A549 (cell line): ENCODE results near the gene RCAN3. TPM values are rescaled to one million over a fixed set of nuclear protein-coding genes. Genes with fewer than 3 reads are reported as not detected.
A peak's percentile ranks its signal among the peaks of the same experiment; 100 is the strongest.
"Not testable (repeated sequence)": the region's sequence is repeated elsewhere in the genome, so short reads cannot be mapped to it uniquely, and the experiment has no call there.

Source experiments
- ATAC-seq, 2 experiments: fragments of 200-7000 bp in 1 of 2; fragments of >200 bp in 1 of 2; cut with Nextera tagmentation in 1 of 2; cut with Tn5 transposase in 1 of 2; 3 replicates each; pipeline versions ENCODE4 v1.8.0 to v1.9.1; 2018 to 2020; ENCODE audit warnings: mild to moderate bottlenecking in 1 of 2, moderate library complexity in 1 of 2
- CTCF ChIA-PET: fragments of 300-600 bp; sonication (Branson Sonifier 250); formaldehyde crosslinking; extraction: SDS; loops from one replicate; lab custom pipeline; 2021; ENCODE audit warnings: antibody characterized with exemption, inconsistent platforms; lab: Yijun Ruan, JAX
- POLR2A ChIA-PET: fragments of 350-600 bp; formaldehyde crosslinking; extraction: SDS; loops from one replicate; lab custom pipeline; 2021; ENCODE audit warnings: antibody characterized with exemption, inconsistent platforms; lab: Yijun Ruan, JAX
- DNase-seq, 2 experiments: peaks; one replicate each; pipeline versions ENCODE4 v3.0.0 to v3.0.0-alpha.2; 2011 to 2016; ENCODE audit warnings: low read depth in 1 of 2, low spot score in 1 of 2
- FAIRE-seq: peaks from 2 replicates; lab custom pipeline; 2011; peaks lifted over from hg19 to GRCh38; lab: Jason Lieb, UNC
- H3K27ac ChIP-seq, 2 experiments: fragments of >200 bp; sonication (Bioruptor Twin); formaldehyde crosslinking; 3 replicates each; pipeline ENCODE4 v1.5.1; 2016 to 2017
- H3K4me1 ChIP-seq: fragments of >200 bp; sonication (Bioruptor Twin); formaldehyde crosslinking; 3 replicates; pipeline ENCODE4 v1.6.1; 2016
- H3K4me2 ChIP-seq: fragments of >200 bp; sonication (Bioruptor Twin); formaldehyde crosslinking; 3 replicates; pipeline ENCODE4 v1.6.1; 2016
- H3K4me3 ChIP-seq: fragments of >200 bp; sonication (Bioruptor Twin); formaldehyde crosslinking; 3 replicates; pipeline ENCODE4 v1.5.1; 2016
- H3K9me3 ChIP-seq: fragments of >200 bp; sonication (Bioruptor Twin); formaldehyde crosslinking; 3 replicates; pipeline ENCODE4 v1.6.1; 2016
- BHLHE40 ChIP-seq: IDR thresholded peaks from 2 replicates; pipeline ENCODE4 v1.6.1; 2012; ENCODE audit warnings: low read depth, low read length, inconsistent platforms
- ESRRA ChIP-seq: fragments of 150-350 bp; IDR thresholded peaks from 2 replicates; pipeline ENCODE4 v1.6.1; 2014; ENCODE audit warnings: mild to moderate bottlenecking, low read length, borderline replicate concordance
- GATA3 ChIP-seq: IDR thresholded peaks from 2 replicates; pipeline ENCODE4 v1.6.1; 2012; ENCODE audit warnings: borderline replicate concordance
- HOXA7 ChIP-seq: fragments of 250-450 bp; sonication (Bioruptor Pico); IDR thresholded peaks from 2 replicates; pipeline ENCODE4 v1.5.0; 2020; ENCODE audit warnings: mild to moderate bottlenecking, moderate library complexity
- JUNB ChIP-seq: fragments of >200 bp; sonication (Bioruptor Twin); formaldehyde crosslinking; IDR thresholded peaks from 2 replicates; pipeline ENCODE4 v1.6.1; 2016
- KDM5A ChIP-seq: fragments of 200-600 bp; sonication (generic); IDR thresholded peaks from 2 replicates; pipeline ENCODE4 v1.6.1; 2016; ENCODE audit warnings: antibody characterized with exemption, mild to moderate bottlenecking
- MYC ChIP-seq: IDR thresholded peaks from 2 replicates; pipeline ENCODE4 v1.6.1; 2012; ENCODE audit warnings: mild to moderate bottlenecking, inconsistent platforms, low read length, improper control_type of control experiment, borderline replicate concordance
- NPAS2 ChIP-seq: fragments of 250-450 bp; sonication (Bioruptor Pico); IDR thresholded peaks from 2 replicates; pipeline ENCODE4 v1.8.0; 2022; ENCODE audit warnings: mild to moderate bottlenecking, moderate library complexity, borderline replicate concordance
- RAD21 ChIP-seq, 2 experiments: fragments of >200 bp in 1 of 2; sonication (Bioruptor Twin) in 1 of 2; formaldehyde crosslinking in 1 of 2; IDR thresholded peaks in 1 of 2; conservative IDR thresholded peaks in 1 of 2; 2 replicates in 1 of 2; 3 replicates in 1 of 2; pipeline ENCODE4 v1.6.1; 2012 to 2018; ENCODE audit warnings: inconsistent platforms in 1 of 2
- RARB ChIP-seq: fragments of 250-450 bp; sonication (Bioruptor Pico); IDR thresholded peaks from 2 replicates; pipeline ENCODE4 v1.8.0; 2021; ENCODE audit warnings: mild to moderate bottlenecking, moderate library complexity
- RCOR1 ChIP-seq: fragments of 150-350 bp; IDR thresholded peaks from 2 replicates; pipeline ENCODE4 v1.6.1; 2014; ENCODE audit warnings: antibody characterized with exemption, low read length, low read depth
- REST ChIP-seq: fragments of 200-600 bp; sonication (generic); IDR thresholded peaks from 2 replicates; pipeline ENCODE4 v1.6.1; 2016; ENCODE audit warnings: antibody characterized with exemption, mild to moderate bottlenecking, moderate library complexity
- SREBF2 ChIP-seq: fragments of 450-650 bp; IDR thresholded peaks from 2 replicates; pipeline ENCODE4 v1.6.1; 2014; ENCODE audit warnings: mild to moderate bottlenecking, moderate library complexity
- ZC3H11A ChIP-seq: fragments of 450-650 bp; IDR thresholded peaks from 2 replicates; pipeline ENCODE4 v1.6.1; 2014; ENCODE audit warnings: antibody characterized with exemption, mild to moderate bottlenecking
- WGBS: methylation state at CpG from one replicate; pipeline ENCODE4 v1.1.6; 2017; ENCODE audit errors: missing lambda C conversion rate; 5-methylcytosine and 5-hydroxymethylcytosine counted together
- polyA plus RNA-seq, 4 experiments: library from polyadenylated mRNA; depleted of rRNA in 3 of 4; stranded (reverse); fragments of >200 nt; fragmentation: RNase III in 1 of 4; extraction: RNeasy Plus Mini Kit Qiagen cat#74134 plus additional on column Dnase treatment in 1 of 4; gene quantifications; 2 replicates in 3 of 4; 3 replicates in 1 of 4; pipeline ENCODE4 v1.2.3, GENCODE V29; 2011 to 2017
- TF ChIP-seq, protein P1 (sequence below): fragments of 450-650 bp; IDR thresholded peaks from 2 replicates; pipeline ENCODE4 v1.6.1; 2014; ENCODE audit warnings: antibody characterized with exemption

RCAN3 gene
- polyA plus RNA-seq, 2 of the 4 experiments (the other 2 are of a cell fraction), result 7.4 to 14.6 TPM

DNA sequence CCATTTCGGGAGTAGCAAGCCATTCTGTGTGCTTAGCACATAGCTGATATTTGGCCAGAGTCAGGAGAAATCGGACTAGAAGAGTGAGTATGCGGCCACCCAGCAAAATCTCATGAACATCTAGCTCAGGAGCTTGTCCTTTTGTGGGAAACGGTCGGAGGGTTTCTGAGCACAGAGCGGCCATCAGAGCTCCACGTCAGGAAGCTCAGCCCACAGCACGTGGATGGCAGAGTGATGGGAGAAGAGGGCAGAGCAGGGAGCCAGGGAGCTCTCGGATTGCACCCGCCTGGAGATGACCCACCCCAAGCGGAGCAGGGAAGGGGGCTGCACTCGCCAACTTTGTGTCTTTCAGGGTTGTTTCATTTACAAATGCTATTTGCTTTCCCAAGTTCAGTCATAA is 13.9 kb downstream of the RCAN3 start:
- 94% methylated on average over 12 of the region's 12 CpGs for WGBS
- no peak for FAIRE-seq
- no peak for ATAC-seq
- ChIA-PET CTCF (interaction anchor here (0.6 to 2.9 kb wide), 7 partner anchors 9 to 318 kb away, joined by 3 to 13 read pairs (median 3); partner anchors contain the start of genes NIPAL3, RCAN3 and STPG1), POLR2A (interaction anchor here (1.2 kb wide), 1 partner anchor 14 kb away, joined by 4 read pairs; the partner anchor contains the start of gene RCAN3)
- no peak overlapping the region for H3K4me3 ChIP-seq
- peak overlapping the region; percentile 56 to 72; a peak in 4 of 6 replicates for H3K27ac ChIP-seq
- no peak for DNase-seq
- TF ChIP-seq SREBF2 (no peak), HOXA7 (CRISPR knock-in tag) (no peak), KDM5A (no peak), RCOR1 (no peak), GATA3 (no peak), BHLHE40 (no peak), MYC (no peak)
- TF ChIP-seq, protein P1, sequence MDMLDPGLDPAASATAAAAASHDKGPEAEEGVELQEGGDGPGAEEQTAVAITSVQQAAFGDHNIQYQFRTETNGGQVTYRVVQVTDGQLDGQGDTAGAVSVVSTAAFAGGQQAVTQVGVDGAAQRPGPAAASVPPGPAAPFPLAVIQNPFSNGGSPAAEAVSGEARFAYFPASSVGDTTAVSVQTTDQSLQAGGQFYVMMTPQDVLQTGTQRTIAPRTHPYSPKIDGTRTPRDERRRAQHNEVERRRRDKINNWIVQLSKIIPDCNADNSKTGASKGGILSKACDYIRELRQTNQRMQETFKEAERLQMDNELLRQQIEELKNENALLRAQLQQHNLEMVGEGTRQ, result no peak
- peak overlapping the region; percentile 68; the same call in 2 of the 3 replicates for H3K4me2 ChIP-seq
- no peaks in the 10 kb centered on the region for H3K9me3 ChIP-seq
- peaks cover 22% of the 10 kb centered on the region for H3K4me1 ChIP-seq

GRCh38 chr1:24517898-24518297 is 15.3 kb downstream of the RCAN3 start:
- no peak for DNase-seq
- H3K4me1 ChIP-seq, result peaks cover 22% of the 10 kb centered on the region
- CTCF ChIA-PET, result interaction anchor here (0.9 to 2.9 kb wide), 3 partner anchors 9 to 103 kb away, joined by 3 to 13 read pairs (median 3); partner anchors contain the start of genes NIPAL3 and RCAN3
- no peak for TF ChIP-seq JUNB
- TF ChIP-seq ZC3H11A, result no peak
- TF ChIP-seq REST, result no peak
- no peak for TF ChIP-seq ESRRA
- TF ChIP-seq RARB, result no peak
- no peak for TF ChIP-seq KDM5A
- TF ChIP-seq RAD21 (conservative IDR thresholded peaks at IDR 0.05 in 1 of 2, IDR thresholded peaks at IDR 0.05 in 1 of 2), result no peak
- TF ChIP-seq, all 56 proteins: peak for 0
- Histone ChIP-seq H3K9me3 (no peaks in the 10 kb centered on the region), H3K4me2 (no peak overlapping the region), H3K27ac (no peak overlapping the region), H3K4me3 (no peak overlapping the region)
- WGBS, result 92% methylated on average over 4 of the region's 4 CpGs
- FAIRE-seq (no peak), ATAC-seq (no peak)
- POLR2A ChIA-PET, result no interaction called here

- 87% methylated on average over 4 of the region's 5 CpGs for WGBS
- DNase-seq, FAIRE-seq, POLR2A ChIA-PET, CTCF ChIA-PET, H3K27ac ChIP-seq, H3K9me3 ChIP-seq, ATAC-seq, H3K4me3 ChIP-seq, H3K4me2 ChIP-seq: not testable (repeated sequence)
- H3K4me1 ChIP-seq, result peaks cover 16% of the 10 kb centered on the region
Measured at GRCh38 chr1:24520282-24520681, 17.6 kb downstream of the RCAN3 start.

GRCh38 chr1:24525606-24526005 is 23.0 kb downstream of the RCAN3 start:
- Histone ChIP-seq H3K4me1 (no peaks in the 10 kb centered on the region), H3K9me3 (no peaks in the 10 kb centered on the region), H3K4me3 (no peak overlapping the region), H3K4me2 (no peak overlapping the region), H3K27ac (no peak overlapping the region)
- TF ChIP-seq NPAS2 (CRISPR knock-in tag), result no peak
- CTCF ChIA-PET, result interaction anchor here (0.7 to 2.6 kb wide), 5 partner anchors 8 to 110 kb away, joined by 3 to 13 read pairs (median 4); partner anchors contain the start of gene NIPAL3
- WGBS, result 93% methylated on average over 6 of the region's 6 CpGs
- DNase-seq, result no peak
- no peak for ATAC-seq
- no peak for FAIRE-seq
- POLR2A ChIA-PET, result no interaction called here
